HepG2 (cell line): ENCODE results near the gene NME7. TPM values are rescaled to one million over a fixed set of nuclear protein-coding genes. Genes with fewer than 3 reads are reported as not detected.

ENCODE experiments used
- E2F1 ChIP-seq: sonication (generic); formaldehyde crosslinking; IDR thresholded peaks from 2 replicates; pipeline ENCODE4 v1.5.0; 2020; ENCODE audit warnings: missing genetic modification reagents
- HNRNPH1 ChIP-seq: fragments of 200-400 bp; formaldehyde crosslinking; optimal IDR thresholded peaks from 2 replicates; pipeline ENCODE3; 2017; ENCODE audit warnings: mild to moderate bottlenecking, low read depth, low read length
- MIER2 ChIP-seq: IDR thresholded peaks from 2 replicates; pipeline ENCODE4 v1.6.1; 2016; ENCODE audit warnings: missing biosample characterization, missing genetic modification reagents
- MTA3 ChIP-seq: sonication (generic); formaldehyde crosslinking; IDR thresholded peaks from 2 replicates; pipeline ENCODE4 v1.4.0; 2020; ENCODE audit warnings: missing genetic modification reagents
- PATZ1 ChIP-seq: sonication (generic); formaldehyde crosslinking; IDR thresholded peaks from 2 replicates; pipeline ENCODE4 v1.4.0; 2020; ENCODE audit warnings: missing genetic modification reagents
- RERE ChIP-seq: IDR thresholded peaks from 2 replicates; pipeline ENCODE4 v1.6.1; 2016; ENCODE audit warnings: low read depth, missing genetic modification reagents, missing compliant biosample characterization
- SOX13 ChIP-seq, 3 experiments: fragments of 450-650 bp in 1 of 3; sonication (generic) in 1 of 3; formaldehyde crosslinking in 1 of 3; IDR thresholded peaks in 2 of 3; conservative IDR thresholded peaks in 1 of 3; 2 replicates each; pipeline versions ENCODE4 v1.5.0 to v1.6.1; 2016 to 2020; ENCODE audit warnings: antibody characterized with exemption in 1 of 3, mild to moderate bottlenecking in 1 of 3, missing compliant biosample characterization in 1 of 3, missing genetic modification reagents in 1 of 3, moderate library complexity in 1 of 3
- SP1 ChIP-seq, 2 experiments: fragments of 450-650 bp in 1 of 2; sonication (generic) in 1 of 2; formaldehyde crosslinking in 1 of 2; IDR thresholded peaks; 2 replicates each; pipeline versions ENCODE4 v1.4.0 to v1.6.1; 2016 to 2020; ENCODE audit warnings: missing genetic modification reagents in 1 of 2
- USF2 ChIP-seq, 2 experiments: sonication (generic) in 1 of 2; formaldehyde crosslinking in 1 of 2; IDR thresholded peaks; 2 replicates each; pipeline versions ENCODE4 v1.5.1 to v1.6.1; 2011 to 2020; ENCODE audit warnings: borderline replicate concordance in 1 of 2, low read depth in 1 of 2, low read length in 1 of 2, mild to moderate bottlenecking in 1 of 2, missing genetic modification reagents in 1 of 2, moderate library complexity in 1 of 2
- ZNF225 ChIP-seq: sonication (generic); formaldehyde crosslinking; IDR thresholded peaks from 2 replicates; pipeline ENCODE4 v1.4.0; 2020; ENCODE audit warnings: mild to moderate bottlenecking, missing genetic modification reagents
- ZNF329 ChIP-seq: sonication (generic); formaldehyde crosslinking; IDR thresholded peaks from 2 replicates; pipeline ENCODE4 v1.9.0; 2021; ENCODE audit warnings: low read depth, mild to moderate bottlenecking, missing genetic modification reagents
- ZNF333 ChIP-seq: sonication (generic); formaldehyde crosslinking; IDR thresholded peaks from 2 replicates; pipeline ENCODE4 v1.4.0; 2020; ENCODE audit warnings: mild to moderate bottlenecking, missing genetic modification reagents, borderline replicate concordance
- ZNF549 ChIP-seq: sonication (generic); formaldehyde crosslinking; IDR thresholded peaks from 2 replicates; pipeline ENCODE4 v1.5.0; 2020; ENCODE audit warnings: missing genetic modification reagents
- ZNF780A ChIP-seq: sonication (generic); formaldehyde crosslinking; IDR thresholded peaks from 2 replicates; pipeline ENCODE4 v1.8.0; 2022; ENCODE audit warnings: mild to moderate bottlenecking, missing genetic modification reagents, moderate library complexity
- ZNF850 ChIP-seq: sonication (generic); formaldehyde crosslinking; conservative IDR thresholded peaks from 2 replicates; pipeline ENCODE4 v1.9.0; 2021; ENCODE audit warnings: mild to moderate bottlenecking, missing genetic modification reagents
- polyA plus RNA-seq, 8 experiments: library from polyadenylated mRNA; depleted of rRNA in 3 of 8; stranded (reverse) in 7 of 8; unstranded in 1 of 8; fragments of >200 nt; fragmentation: Illumina TruSeq in 4 of 8; extraction: Trizol in 4 of 8; gene quantifications; 2 replicates each; pipeline versions ENCODE4 v1.2.1 to v1.2.3, GENCODE V29; 2011 to 2016; ENCODE audit warnings: low read depth in 4 of 8, missing spikeins in 1 of 8, mixed read lengths in 1 of 8; ENCODE audit not compliant: insufficient read depth in 1 of 8
- total RNA-seq, 5 experiments: library from RNA; depleted of rRNA; stranded (reverse); fragments of >200 nt; fragmentation: Illumina TruSeq; extraction: Trizol; gene quantifications; 2 replicates each; pipeline ENCODE4 v1.2.3, GENCODE V29; 2016; ENCODE audit warnings: low read depth in 1 of 5

The NME7 gene
- total and polyA plus RNA-seq, 2 of the 13 experiments (the other 11 are each of a cell fraction or from before 2014, with no cell fraction given): 9.4 to 22.5 TPM

GRCh38 chr1:169106095-169106920 is 261.3 kb downstream of the NME7 start, which contains the start of gene ATP1B1 (continued):
- TF ChIP-seq RERE: no peak
- TF ChIP-seq MIER2 (CRISPR knock-in tag): no peak
- no peak for TF ChIP-seq USF2 (IDR thresholded peaks at IDR 0.05; ENCODE audit: low read depth, low read length)
- no peak for TF ChIP-seq USF2 (CRISPR knock-in tag; IDR thresholded peaks at IDR 0.05; ENCODE audit: borderline replicate concordance)
- TF ChIP-seq ZNF549 (CRISPR knock-in tag): 0 out of 2 replicates have a peak, but pooled peaks have one; percentile 22
- no peak for TF ChIP-seq HNRNPH1
- TF ChIP-seq SOX13 (IDR thresholded peaks at IDR 0.05): no peak
- TF ChIP-seq SOX13 (CRISPR knock-in tag; conservative IDR thresholded peaks at IDR 0.05 in 1 of 2, IDR thresholded peaks at IDR 0.05 in 1 of 2): 0 out of 4 replicates have a peak, but pooled peaks of 1 of the 2 experiments have one; percentile 64
- TF ChIP-seq ZNF225 (CRISPR knock-in tag): 0 out of 2 replicates have a peak, but pooled peaks have one; percentile 9
- TF ChIP-seq ZNF850 (CRISPR knock-in tag): no peak
- TF ChIP-seq E2F1: 0 out of 2 replicates have a peak, but pooled peaks have one; percentile 29
- peak; percentile 67; the same call in 1 of the 2 replicates for TF ChIP-seq PATZ1 (CRISPR knock-in tag)
- no peak for TF ChIP-seq MTA3
- TF ChIP-seq ZNF780A (CRISPR knock-in tag): peak; percentile 79; the same call in 1 of the 2 replicates
- peak; percentile 60; the same call in 1 of the 2 replicates for TF ChIP-seq ZNF329 (CRISPR knock-in tag)
- TF ChIP-seq ZNF333 (CRISPR knock-in tag): 0 out of 2 replicates have a peak, but pooled peaks have one; percentile 28
- TF ChIP-seq SP1 (IDR thresholded peaks at IDR 0.05): no peak
- peak; percentile 48; the same call in 1 of the 2 replicates for TF ChIP-seq SP1 (CRISPR knock-in tag; IDR thresholded peaks at IDR 0.05)
